ENCODE measurements around the gene ROR2.

- TF ChIP-seq CTCF (IDR thresholded peaks at IDR 0.05) (no peak), EP300 (IDR thresholded peaks at IDR 0.05; ENCODE audit: low read depth) (no peak)
Observed at GRCh38 chr9:91900797-91901177, 49.2 kb downstream of the ROR2 start.
